ENCODE measurements around the gene KAT7.

The KAT7 gene

DNA sequence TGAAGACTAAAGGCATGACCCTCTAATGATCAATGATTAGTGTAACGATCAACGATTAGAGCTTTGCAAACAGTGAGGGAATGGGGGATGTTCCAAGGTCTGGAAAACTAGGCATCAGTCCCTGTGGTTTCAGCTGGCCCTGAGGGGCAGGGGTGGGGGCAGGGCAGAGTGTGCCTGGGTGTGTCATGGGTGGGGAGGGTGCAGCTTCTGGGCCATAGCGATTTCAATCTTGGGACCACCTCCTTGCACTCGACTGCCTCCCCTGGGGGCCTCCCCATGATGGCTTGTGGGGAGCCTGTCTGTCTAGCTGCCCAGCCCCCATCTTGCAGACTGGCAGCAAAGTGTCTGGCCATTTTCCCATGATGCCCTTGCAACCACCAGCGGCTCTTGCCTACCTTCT, 51.0 kb downstream of the KAT7 start:
- DNase-seq (ENCODE audit: low read depth in 2 of 2, low spot score in 1 of 2) = no peak

DNA sequence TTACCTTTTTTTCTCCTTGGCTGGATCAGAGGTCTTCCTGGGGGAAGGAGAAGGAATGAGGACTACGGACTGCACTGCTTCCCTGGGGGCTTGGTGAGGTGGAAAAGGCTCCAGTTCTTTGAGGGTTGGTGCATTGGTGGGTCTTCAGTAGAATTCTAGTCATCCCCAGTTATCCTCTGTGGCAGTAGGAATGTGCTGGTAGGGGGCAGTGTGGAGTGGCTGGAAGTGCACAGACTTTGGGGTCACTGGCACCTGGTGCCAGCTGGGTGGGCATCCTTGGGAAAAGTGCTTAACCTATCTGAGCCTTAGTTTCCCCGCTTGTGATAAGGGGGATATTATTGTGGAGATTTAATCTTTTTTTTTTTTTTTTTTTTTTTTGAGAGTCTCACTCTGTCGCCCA, 53.1 kb downstream of the KAT7 start:
- DNase-seq (ENCODE audit: low read depth in 2 of 2, low spot score in 1 of 2) = no peak

DNA sequence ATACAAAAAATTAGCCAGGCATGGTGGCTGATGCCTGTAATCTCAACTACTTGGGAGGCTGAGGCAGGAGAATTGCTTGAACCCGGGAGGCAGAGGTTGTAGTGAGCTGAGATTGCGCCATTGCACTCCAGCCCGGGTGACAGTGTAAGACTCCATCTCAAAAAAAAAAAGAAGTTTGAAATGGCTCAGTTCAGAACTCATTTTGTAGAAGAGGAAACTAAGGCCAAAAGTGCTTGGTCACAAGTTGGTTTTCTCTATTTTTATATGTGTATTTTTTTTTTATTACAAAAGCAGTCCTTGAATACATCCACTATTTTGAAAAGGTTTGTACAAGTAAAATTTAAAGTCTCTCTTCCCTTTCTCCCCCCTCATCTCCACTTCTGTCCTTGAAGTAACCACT, 53.9 kb downstream of the KAT7 start:
- DNase-seq (ENCODE audit: low read depth in 2 of 2, low spot score in 1 of 2) = no peak

DNA sequence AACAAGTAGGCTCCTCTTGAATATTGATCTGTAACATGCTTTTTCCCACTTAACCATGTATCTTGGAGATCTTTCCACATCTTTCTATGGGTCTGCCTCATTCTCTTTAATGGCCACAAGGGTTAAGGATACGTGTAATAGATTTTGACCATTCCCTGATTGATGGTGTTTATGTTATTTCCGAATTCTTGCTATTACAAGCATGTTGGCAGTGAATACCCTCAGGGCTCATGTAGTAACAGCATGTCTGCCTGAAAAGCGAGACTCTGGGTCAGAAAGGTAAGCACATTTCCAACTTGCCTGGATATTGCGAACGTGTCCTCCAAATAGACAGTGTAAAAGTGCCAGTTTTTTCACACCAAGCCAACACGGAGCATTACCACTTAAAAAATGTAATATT, 54.4 kb downstream of the KAT7 start:
- DNase-seq (ENCODE audit: low read depth in 2 of 2, low spot score in 1 of 2) = no peak

DNA sequence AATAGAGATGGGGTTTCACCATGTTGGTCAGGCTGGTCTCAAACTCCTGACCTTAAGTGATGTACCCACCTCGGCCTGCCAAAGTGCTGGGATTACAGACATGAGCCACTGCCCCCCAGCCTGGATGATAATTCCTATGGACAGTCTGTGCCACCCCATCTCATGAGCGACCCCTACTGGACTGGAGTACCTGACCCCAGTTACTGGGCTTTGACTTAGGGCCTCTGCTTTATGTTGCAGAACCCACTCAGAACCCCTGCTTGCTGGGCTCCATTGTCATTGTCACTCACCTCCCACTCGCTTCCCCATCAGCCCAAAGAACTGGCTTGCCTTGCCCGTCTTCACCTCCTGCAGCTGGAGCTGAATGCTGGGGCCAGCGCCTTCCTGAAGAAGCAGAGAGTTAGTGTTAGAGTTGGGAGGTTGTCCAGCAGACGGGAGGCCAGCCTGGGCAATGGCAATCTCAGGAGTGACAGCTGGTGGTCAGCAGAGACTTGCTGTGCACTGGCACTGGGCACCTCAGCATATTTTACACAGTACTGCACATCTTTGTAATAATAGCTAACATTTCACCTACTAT, 55.4 kb downstream of the KAT7 start:
- DNase-seq (ENCODE audit: low read depth in 2 of 2, low spot score in 1 of 2) = no peak

DNA sequence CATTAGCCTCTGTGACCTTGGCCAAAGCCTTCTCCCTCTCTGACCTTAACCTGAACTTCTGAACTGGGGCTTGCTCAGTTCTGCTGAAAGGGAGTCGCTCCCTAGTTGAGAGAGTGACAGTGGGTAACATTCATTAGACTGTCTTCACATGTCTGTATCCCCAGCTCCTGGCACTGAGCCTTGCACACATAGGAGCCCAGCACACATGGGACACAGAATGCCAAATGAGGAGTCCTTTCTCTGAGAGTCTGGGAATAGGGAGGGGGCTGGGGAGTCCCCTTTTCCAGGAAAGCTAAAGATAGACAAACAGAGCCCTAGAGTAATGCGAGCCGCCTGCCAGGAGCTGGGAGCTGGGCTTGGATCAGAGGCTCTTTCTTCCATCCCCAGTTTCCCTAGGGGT, 56.8 kb downstream of the KAT7 start:
- DNase-seq (ENCODE audit: low read depth in 2 of 2, low spot score in 1 of 2) = no peak

DNA sequence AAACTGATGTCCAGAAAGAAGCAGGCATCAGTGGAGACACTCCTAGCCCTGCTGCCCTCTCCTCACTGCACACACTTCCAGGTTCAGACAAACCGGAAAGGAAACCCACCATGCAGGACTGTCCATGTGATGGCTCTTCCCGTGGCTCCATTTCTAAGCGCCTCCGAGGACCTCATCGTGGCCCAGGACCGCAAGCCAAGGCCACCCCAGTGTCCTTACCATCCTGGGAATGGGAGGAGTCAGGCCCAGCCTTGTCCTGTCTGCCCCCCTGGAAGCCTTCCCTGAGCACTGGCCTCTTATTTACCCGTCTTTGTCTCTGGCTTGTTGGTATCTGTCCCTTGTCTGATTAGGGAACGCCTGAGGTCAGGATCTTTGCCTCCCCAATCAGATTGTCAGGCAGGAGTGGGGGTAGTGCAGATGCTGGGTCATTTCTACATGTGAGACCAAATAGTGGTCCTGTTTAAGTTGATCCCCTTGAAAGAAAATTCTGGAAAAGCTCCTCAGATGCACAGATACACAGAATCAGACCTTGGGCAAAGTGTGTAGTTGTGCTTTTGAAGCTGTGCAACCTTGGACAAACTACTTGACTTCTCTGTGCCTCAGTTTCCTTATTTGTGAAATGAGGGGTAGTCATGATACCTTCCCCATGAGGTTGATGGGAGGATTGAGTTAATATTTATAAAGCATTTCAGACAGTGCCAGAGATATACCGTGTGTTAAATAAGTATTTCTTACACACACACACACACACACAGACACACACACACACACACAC, 58.6 kb downstream of the KAT7 start:
- no peak for DNase-seq (ENCODE audit: low read depth in 2 of 2, low spot score in 1 of 2)

DNA sequence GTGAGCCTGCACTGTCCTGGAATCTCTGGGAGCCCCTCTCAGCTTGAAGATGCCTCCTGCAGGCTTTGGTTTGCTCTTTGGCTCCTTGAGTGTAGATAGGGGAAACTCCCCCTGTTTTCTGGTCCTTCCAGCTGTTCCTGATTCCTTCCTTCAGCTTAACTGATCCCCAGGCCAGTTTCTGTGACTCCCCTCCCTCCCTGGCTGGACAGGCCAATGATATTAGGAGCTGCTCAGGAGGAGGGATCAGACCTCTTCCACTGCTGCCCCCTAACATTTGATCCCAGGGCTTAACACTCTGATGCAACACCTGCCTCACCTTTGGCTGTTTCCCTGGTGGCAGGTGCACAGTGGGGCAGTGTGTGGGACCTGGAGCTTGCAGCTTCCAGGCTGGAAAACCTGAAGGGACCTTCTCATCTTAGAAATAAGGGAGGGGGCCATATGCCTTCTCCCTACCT, 59.6 kb downstream of the KAT7 start, which contains the start of gene TAC4:
Gene TAC4 (minus strand): TSS at position 51 of the 455 bp plus-strand sequence. CDS start 52 bp downstream, outside the sequence.
- no peak for DNase-seq (ENCODE audit: low read depth in 2 of 2, low spot score in 1 of 2)

DNA sequence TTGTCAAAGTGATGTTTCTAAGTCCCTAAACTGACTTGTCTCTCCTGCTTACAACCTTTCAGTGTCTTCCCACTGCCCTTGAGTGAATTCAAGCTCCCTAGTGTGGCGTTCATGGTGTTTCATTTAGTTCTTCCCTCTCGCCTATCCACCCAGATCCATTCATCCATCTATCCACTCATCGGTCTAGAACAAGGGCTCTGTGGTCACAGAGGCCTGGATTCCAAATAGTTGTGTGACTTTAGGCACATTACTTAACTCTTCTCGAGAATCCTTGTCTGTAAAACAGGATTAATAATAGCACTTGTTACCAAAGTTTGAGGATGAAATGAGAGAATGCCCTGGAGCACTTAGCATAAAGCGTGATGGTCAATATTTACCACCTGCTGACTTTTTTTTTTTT, 60.3 kb downstream of the KAT7 start:
- DNase-seq (ENCODE audit: low read depth in 2 of 2, low spot score in 1 of 2) = no peak

DNA sequence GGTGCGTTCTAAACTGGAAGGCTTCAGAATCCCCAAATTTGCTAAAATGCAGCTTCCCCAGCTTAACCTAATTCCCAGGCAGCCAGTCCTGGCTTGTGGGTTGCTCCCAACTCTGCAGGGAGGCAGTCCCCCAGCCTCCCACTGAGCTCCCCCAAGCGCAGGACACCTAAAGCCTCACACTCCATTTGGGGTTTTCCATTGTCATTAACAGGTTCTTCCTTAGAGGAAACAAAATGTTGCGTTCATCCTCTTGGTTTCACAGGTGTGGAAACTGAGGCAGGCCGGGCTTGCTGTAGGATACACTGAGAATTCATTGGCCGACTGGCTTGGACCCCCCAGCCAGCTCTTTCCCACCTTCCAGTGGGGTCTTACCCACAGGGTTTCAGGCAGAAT, 61.7 kb downstream of the KAT7 start:
- DNase-seq (ENCODE audit: low read depth in 2 of 2, low spot score in 1 of 2) = no peak

DNA sequence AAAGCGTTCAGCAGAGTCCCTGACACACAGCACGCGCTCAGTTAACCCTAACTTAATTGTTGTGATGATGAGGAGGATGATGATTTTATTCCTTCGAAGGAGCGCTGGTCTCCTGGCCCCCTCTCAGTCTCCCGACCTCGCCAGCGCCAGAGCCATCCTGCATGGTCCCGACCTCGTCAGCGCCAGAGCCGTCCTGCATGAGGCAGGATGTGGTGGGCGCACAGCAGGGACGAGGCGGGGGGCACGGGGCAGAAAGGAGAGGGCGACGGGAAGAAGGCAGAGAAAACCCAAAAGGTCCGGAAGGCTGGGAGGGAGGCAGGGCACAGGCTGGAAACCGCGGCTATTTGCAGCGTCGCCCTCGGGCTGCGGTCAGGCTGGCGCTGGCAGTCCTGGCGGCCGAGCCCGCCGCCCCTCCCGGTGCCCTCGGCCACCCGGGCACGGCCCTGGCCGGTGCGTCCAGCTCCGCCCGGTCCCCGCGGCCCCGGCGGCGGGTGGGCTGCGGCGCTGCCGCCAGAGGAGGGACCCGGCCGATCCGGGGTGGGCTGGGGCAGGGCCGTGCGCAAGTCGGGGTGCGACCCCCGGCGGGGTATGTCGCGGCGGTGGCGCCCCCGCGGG, 62.4 kb downstream of the KAT7 start:
- no peak for DNase-seq (ENCODE audit: low read depth in 2 of 2, low spot score in 1 of 2)

DNA sequence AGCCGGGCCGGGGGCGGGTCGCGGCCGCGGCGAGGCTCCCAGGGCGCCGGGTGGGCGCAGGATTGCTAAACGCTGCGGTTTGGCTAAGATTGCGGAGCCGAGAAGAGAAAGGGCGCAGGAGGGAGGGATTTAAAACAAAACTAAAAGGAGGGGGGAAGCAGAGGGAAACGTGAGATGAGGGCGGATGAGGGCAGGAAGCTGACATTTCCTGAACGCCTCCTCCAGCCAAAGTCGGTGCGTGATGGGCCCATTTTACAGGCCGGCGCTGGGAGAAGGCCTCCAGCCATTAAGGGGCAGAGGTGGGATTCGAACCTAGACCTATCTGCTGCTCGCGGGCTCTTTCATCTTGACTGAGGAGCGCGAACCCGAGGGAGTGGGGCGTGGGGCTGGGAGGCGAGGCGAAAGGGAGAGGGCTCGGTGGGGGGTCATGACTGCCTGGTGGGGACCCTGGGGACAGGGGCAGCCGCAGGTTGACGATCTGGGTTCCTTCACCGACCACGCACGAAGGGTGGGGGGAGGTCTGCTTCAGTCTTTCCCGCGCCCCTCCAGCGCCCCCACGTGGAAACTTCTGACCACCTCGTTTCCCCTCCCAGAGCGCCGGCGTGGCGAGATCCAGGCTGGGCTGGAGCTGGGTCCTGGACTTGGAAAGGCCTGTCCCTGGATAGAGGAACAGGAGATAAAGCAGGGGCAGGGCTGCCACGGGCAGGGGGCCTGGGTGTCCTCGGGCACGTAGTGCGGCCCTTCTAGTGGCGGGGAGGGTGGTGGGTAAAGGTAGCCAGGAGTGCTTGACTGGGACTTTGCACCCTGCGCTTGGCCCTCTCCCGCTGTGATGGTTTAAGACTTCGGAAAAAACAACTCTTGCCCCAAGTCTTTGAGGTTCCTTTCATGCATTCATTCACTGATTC, 63.2 kb downstream of the KAT7 start:
- peak; percentile 18 to 53 for DNase-seq (ENCODE audit: low read depth in 2 of 2, low spot score in 1 of 2)

DNA sequence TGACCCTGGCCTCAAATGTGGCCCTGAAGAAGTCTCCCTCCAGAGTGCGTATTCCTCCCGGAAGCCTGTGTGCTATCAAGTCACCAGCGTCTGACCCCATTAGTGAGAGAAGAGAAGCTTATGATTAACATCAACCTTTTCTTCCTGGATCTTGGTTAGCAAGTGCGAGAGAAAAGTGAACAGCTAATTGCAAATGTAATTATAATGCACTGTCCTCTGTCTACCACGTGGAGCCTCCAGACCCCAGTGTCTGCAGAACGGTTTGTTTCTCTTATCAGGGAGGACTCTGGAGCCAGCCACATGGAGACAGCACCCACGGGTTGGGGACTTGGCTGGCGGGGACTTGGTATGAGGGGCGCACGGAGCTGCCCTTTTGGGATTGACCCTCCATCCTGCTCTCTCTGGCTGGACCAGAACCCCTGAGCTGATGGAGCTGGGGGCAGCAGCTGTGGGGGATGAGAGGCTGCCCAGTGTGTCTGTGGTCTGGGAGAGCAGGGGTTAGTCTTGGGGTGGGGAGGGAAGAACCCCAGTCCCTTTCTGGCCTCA, 65.1 kb downstream of the KAT7 start:
- no peak for DNase-seq (ENCODE audit: low read depth in 2 of 2, low spot score in 1 of 2)

DNA sequence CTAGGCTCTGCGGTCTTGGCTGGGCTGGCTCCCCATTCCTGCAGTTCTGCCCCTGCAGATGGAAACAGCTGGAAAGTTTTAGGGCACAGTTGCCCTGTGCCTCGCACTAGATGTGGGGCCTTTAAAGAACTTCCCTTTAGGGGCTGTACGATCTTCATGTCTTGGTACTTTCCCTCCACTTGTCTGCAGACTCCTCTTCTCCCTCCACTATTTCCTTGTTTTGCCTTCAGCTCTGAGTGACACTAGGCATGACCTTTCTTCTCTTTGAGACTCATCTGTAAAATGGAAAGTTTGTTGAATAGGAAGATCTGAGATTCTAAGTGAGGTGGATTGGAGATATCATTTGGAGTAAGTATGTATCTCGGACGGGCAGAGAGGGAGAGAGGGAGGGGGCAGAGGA, 65.6 kb downstream of the KAT7 start:
- DNase-seq (ENCODE audit: low read depth in 2 of 2, low spot score in 1 of 2) = no peak

DNA sequence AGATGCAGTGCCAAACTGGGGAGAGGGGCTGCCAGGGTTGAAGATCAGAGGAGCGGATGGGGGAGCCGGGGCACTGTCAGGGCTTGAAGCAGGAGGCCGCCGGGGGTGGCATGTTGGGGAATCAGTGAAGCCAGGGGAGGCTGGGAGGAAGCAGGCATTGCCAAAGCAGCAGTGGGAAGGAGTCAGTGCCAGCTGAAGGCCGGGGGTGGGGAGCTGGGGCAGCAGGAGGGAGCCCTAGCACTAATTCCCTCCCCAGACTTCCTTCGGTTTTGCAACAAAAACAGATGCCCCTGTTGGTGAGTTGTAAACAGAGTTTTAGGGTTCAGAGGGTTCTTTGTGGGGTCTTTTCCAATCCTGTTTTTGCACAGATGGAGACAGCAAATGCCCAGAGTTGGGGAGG, 70.3 kb downstream of the KAT7 start:
- no peak for DNase-seq (ENCODE audit: low read depth in 2 of 2, low spot score in 1 of 2)

DNA sequence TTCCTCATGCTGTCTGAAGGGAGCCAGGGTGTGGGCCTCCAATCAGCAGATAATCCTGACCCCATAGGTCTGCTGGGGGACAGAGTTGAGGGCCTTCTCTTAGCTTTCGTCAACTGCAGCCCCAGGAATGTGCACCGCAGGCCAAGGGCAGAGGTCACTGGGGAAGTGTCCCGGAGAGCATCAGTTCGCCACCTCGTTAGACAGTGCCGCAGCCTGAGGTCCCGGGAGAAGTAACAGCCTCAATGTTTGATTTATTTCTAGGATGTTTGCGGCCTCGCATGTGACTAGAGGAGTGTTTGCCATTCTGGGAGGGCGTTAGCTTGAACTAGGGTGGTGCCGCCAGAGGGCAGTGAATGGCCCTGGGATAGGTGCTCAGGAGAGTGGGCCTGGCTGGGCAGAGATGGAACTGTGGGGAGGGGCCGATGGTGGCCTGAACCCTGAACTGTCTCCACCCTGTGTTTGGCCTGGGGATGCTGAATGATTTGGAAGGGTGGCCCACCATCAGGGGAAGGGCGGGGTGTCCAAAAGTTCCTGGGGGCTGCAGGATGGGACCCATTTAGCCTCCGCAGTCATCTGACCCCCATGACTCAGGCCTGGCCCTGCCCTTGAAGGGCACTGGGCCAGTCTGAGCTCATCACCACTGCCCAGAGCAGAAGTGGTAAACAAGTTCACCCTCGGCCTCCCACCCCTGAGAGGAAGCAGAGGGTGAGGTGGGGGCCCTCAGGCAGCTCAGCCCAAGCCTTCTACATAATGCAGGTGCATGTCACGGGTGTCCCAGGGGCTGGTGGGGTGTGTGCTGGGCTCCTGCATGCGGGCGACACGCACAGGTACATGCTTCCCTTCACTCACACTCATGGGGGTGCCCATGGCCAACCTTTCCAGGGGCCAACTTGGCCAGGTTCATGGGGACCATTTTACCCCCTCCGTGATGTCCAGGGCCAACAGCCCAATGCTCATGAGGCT, 71.8 kb downstream of the KAT7 start:
- DNase-seq (ENCODE audit: low read depth in 2 of 2, low spot score in 1 of 2) = no peak

DNA sequence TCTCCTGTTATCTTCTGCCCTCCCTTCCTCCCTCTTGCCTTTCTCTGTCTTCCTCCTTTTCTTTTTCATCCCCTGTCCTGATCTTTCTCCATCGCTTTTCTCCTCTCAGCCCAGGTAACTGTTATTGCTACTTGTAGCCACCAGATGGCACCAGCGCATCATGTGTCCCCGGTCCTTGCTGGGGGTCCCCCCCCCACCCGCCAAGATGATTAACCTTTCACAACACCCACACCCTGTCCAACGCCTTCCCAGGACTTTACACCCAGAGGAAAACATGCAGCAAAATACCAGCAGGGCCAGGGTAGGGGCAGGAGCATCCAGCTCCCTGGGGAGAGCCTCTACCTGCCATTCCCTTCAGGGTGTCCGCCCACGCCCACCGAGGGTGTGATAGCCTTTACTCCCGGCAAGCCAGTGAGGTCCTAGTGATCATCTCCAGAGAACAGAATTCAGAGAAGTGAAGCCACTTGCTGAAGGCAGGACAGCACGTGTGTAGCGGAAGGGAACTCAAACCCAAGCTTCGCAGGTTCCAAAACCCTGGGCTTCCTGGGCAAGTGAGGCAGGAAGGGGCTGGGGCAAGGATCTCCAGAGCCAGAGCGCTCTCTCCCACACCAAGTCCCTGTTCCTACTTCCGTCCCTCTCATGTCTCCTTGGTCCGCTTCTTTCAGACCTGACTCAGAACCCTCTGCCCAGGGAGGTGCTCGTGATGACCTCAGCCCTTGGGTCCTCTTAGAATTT, 72.8 kb downstream of the KAT7 start:
- peak; percentile 24 to 25 for DNase-seq (ENCODE audit: low read depth in 2 of 2, low spot score in 1 of 2)

DNA sequence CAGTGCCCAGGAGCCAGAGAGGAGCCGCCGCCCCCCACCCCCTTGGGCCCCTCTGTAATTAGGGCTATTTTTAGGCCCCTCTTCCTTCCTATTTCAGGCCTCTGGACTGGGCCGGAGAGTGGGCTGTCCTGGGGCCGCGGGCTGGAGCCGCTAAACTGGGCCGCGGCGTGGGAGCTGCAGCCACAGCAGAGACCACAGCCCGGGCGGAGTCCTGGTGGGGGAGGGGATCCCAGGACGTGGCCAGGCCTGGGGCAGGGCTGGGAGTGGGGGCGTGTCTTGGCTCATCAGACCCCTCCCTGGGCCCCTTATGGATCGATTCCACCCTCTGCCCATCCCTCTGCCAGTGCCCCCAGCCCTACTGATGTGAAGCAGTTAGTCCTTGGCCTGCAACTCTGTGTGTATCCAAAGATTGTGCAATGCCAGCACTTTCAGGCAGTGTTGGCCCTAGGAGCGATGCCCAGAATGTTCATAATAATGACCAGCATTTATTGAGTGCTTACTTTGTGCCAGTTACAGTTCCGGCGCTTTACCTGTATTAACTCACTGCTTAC, 74.4 kb downstream of the KAT7 start:
- DNase-seq (ENCODE audit: low read depth in 2 of 2, low spot score in 1 of 2) = no peak

DNA sequence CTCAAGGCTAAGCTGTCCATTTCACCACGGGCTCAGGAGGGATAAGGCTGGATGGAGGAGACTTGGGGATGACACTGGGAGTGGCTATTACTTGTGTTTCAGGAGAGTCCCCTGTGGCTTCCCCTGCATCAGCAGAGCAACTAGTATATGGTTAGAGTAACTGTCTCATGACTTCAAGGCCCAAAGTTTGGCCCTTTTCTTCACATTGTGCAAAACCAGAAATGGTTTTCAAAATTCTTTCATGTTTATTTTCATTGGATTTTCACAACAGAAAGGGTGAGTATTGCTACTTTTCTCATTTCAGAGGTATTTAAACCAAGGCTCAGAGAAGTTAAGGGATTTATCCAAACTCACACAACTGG, 77.5 kb downstream of the KAT7 start:
- DNase-seq (ENCODE audit: low read depth in 2 of 2, low spot score in 1 of 2) = no peak
